DND-41 (cell line): ENCODE measurements around the gene CCT7.

ENCODE experiments used
- EZH2 ChIP-seq: IDR thresholded peaks from 3 replicates; pipeline ENCODE4 v1.6.1; 2012; ENCODE audit warnings: borderline replicate concordance, low read depth, mild to moderate bottlenecking, moderate library complexity, low read length, inconsistent platforms; ENCODE audit not compliant: severe bottlenecking
- TF ChIP-seq, protein P1 (sequence below): IDR thresholded peaks from 2 replicates; pipeline ENCODE4 v1.5.1; 2012; ENCODE audit warnings: borderline replicate concordance, low read length, moderate library complexity, mild to moderate bottlenecking; ENCODE audit not compliant: poor library complexity, severe bottlenecking; ENCODE audit errors: extremely low read depth

DNA sequence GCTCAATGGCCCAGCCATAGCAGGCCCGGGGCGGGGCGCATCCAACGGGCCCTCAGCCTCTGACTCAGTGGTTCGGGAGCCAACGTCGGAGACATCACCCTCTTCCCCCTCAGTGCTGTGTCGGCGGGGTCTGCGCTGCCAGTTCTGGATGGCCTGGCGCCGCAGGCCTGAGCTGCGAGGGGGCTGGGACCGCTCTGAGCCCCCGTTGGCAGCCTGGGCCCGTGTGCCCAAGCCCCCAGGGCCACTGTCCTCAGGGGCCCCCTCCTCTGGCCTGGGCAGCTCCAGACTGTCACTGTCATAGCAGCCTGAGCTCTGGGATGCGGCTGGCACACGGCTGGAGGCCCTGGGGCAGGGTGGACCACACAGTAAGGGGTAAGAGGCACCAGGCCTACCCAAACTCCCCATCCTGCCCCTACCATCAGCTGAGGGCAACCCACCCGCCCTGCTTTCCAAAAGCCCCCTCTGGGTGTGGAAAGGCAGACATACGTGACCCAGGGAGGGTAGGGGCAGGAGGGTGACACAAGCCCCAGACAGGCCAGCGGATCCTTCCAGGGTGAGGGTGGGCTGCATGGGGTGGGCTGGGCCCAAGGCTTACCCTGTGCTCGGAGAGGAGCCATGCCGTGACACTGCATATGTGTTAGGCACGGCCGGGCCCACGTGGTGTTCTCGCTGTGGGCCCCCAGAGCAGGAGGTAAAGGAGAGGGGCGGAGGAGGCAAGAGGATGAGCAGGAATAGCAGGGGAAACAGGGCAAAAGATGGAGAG lies 31.4 kb downstream of the CCT7 start:
- TF ChIP-seq, protein P1, sequence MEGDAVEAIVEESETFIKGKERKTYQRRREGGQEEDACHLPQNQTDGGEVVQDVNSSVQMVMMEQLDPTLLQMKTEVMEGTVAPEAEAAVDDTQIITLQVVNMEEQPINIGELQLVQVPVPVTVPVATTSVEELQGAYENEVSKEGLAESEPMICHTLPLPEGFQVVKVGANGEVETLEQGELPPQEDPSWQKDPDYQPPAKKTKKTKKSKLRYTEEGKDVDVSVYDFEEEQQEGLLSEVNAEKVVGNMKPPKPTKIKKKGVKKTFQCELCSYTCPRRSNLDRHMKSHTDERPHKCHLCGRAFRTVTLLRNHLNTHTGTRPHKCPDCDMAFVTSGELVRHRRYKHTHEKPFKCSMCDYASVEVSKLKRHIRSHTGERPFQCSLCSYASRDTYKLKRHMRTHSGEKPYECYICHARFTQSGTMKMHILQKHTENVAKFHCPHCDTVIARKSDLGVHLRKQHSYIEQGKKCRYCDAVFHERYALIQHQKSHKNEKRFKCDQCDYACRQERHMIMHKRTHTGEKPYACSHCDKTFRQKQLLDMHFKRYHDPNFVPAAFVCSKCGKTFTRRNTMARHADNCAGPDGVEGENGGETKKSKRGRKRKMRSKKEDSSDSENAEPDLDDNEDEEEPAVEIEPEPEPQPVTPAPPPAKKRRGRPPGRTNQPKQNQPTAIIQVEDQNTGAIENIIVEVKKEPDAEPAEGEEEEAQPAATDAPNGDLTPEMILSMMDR = no peak
- TF ChIP-seq EZH2 = no peak
